Left ventricle myocardium inferior (tissue), 1 donor: ENCODE results near the gene CENPA. TPM values are rescaled to one million over a fixed set of nuclear protein-coding genes. Genes with fewer than 3 reads are reported as not detected.
A peak's percentile ranks its signal among the peaks of the same experiment; 100 is the strongest.

Experiments used
- DNase-seq: peaks from one replicate; pipeline ENCODE4 v3.0.0-alpha.2; 2020
- H3K27ac ChIP-seq: fragments of 200-600 bp; replicated peaks from 2 replicates; pipeline ENCODE4 v1.8.0; 2021
- H3K27me3 ChIP-seq: fragments of 200-600 bp; 2 replicates; pipeline ENCODE4 v1.8.0; 2021; ENCODE audit warnings: low read depth
- H3K36me3 ChIP-seq: fragments of 200-600 bp; 2 replicates; pipeline ENCODE4 v1.8.0; 2021
- H3K4me1 ChIP-seq: fragments of 200-600 bp; 2 replicates; pipeline ENCODE4 v1.8.0; 2021
- H3K4me3 ChIP-seq: fragments of 200-600 bp; 2 replicates; pipeline ENCODE4 v1.8.0; 2021; ENCODE audit warnings: mild to moderate bottlenecking, moderate library complexity
- H3K9me3 ChIP-seq: fragments of 200-600 bp; replicated peaks from 2 replicates; pipeline ENCODE4 v1.8.0; 2021
- intact Hi-C: fragments of 100-400 bp; cut with micrococcal nuclease; formaldehyde crosslinking; loops from one replicate; pipeline ENCODE4 v1.11.0; 2022
- total RNA-seq: library from RNA; stranded (reverse); fragmentation: NEBNext Ultra II Directional; extraction: Animal tissue kit (Norgen Biotek cat#: 25700); gene quantifications from one replicate; pipeline ENCODE4 v1.2.1, GENCODE V29; 2021
- TF ChIP-seq, protein P1 (sequence below): fragments of 200-600 bp; IDR thresholded peaks from 2 replicates; pipeline ENCODE4 v1.8.0; 2021; ENCODE audit warnings: antibody characterized with exemption, mild to moderate bottlenecking, borderline replicate concordance
- donor health status: DM: no; HTN: yes; CAD: no; lungs with severe emphysema.

CENPA gene
- total RNA-seq, 1 donor from 2014 or later = 2.5 TPM

DNA sequence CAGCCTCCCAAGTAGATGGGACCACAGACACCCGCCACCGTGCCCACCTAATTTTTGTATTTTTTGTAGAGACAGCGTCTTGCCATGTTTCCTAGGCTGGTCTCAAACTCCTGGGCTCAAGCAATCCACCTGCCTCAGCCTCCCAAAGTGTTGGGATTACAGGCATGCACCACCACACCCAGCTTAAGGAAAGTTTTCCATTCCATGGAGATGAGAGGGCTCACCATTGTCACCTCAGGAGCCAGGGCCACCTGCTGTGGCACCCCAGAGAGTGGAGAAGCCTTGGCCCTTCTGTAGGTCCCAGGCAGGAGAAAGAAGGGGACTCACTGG is 17.1 kb upstream of the CENPA start:
- Histone ChIP-seq H3K4me1 (peaks cover 98% of the 10 kb centered on the region), H3K27ac (peak overlapping the region; percentile 93), H3K4me3 (no peak overlapping the region), H3K36me3 (no peaks in the 10 kb centered on the region), H3K27me3 (no peaks in the 10 kb centered on the region), H3K9me3 (no peaks in the 10 kb centered on the region)
- no peak for DNase-seq
- TF ChIP-seq, protein P1, sequence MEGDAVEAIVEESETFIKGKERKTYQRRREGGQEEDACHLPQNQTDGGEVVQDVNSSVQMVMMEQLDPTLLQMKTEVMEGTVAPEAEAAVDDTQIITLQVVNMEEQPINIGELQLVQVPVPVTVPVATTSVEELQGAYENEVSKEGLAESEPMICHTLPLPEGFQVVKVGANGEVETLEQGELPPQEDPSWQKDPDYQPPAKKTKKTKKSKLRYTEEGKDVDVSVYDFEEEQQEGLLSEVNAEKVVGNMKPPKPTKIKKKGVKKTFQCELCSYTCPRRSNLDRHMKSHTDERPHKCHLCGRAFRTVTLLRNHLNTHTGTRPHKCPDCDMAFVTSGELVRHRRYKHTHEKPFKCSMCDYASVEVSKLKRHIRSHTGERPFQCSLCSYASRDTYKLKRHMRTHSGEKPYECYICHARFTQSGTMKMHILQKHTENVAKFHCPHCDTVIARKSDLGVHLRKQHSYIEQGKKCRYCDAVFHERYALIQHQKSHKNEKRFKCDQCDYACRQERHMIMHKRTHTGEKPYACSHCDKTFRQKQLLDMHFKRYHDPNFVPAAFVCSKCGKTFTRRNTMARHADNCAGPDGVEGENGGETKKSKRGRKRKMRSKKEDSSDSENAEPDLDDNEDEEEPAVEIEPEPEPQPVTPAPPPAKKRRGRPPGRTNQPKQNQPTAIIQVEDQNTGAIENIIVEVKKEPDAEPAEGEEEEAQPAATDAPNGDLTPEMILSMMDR = no peak
- intact Hi-C loops = no loop called here

DNA sequence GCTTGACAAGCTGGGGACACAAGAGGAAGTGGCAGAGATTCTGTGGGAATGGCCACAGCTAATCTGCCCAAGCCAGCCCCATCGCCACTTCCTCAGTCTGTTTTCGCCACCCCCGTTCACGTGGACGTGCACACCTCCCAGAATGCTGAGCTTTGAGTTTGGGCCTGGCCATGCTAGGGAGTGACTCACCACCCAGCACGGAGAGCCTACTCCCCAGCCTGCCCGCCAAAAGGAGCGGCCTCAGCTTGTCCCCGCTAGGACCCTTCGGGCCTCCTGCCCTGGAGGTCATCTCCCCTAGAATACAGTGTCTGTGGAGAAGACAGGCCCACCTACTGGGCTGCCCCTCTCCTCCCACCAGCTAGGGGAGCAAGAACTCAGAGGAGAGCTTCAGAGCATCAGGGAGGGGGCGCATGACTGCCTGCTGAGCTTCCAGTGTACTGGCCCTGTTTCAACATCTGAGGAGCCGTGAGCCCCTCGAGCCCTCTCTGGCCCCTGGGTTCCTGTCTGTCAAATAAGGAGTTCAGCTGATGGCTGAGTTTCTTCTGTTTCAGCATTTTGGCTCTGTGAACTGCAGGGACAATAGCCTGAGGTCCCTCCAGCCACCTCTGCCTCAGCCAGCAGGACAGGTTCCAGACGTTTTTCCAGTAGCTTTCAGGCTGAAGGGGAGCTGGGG is 16.6 kb upstream of the CENPA start:
- H3K27ac ChIP-seq = peak overlapping the region; percentile 93
- no peaks in the 10 kb centered on the region for H3K36me3 ChIP-seq
- H3K9me3 ChIP-seq = no peaks in the 10 kb centered on the region
- H3K4me1 ChIP-seq = peaks cover 100% of the 10 kb centered on the region
- TF ChIP-seq, protein P1 = no peak
- intact Hi-C loops = no loop called here
- DNase-seq = peak; percentile 66
- no peaks in the 10 kb centered on the region for H3K27me3 ChIP-seq
- H3K4me3 ChIP-seq = no peak overlapping the region

DNA sequence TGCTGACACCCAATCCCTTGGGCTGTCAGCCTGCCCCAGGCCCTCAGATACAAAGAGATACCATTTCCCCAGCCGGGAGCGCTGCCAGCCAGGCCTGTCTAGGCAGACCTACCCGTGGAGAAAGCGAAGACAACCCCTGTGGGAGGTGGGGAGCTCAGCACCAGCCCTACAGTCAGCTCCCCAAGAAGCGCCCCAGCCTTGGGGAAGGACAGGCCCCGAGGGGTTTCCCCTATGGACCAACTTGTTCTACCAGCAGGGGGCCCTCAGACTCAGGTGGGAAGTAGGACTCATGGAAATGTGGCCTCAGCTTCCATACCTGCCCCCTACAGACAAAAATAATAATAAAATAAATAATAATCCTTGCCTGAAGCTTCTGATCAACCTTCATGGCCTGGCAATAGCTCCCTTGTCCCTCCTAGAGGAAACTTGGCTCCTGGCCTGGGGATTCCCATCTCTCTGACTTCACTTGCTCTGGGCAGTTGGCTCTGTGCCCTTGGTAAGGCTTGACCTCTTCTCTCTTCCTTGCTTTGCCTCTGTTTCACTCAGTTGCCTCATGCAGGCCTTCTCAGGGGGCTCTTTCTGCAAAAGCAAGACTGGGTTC is 14.8 kb upstream of the CENPA start:
- TF ChIP-seq, protein P1 = peak; percentile 41
- Histone ChIP-seq H3K36me3 (peaks cover 16% of the 10 kb centered on the region), H3K4me3 (peak overlapping the region; percentile 25), H3K27ac (peak overlapping the region; percentile 93), H3K9me3 (no peaks in the 10 kb centered on the region), H3K4me1 (peaks cover 84% of the 10 kb centered on the region), H3K27me3 (no peaks in the 10 kb centered on the region)
- intact Hi-C loops = no loop called here
- DNase-seq = peak; percentile 82

DNA sequence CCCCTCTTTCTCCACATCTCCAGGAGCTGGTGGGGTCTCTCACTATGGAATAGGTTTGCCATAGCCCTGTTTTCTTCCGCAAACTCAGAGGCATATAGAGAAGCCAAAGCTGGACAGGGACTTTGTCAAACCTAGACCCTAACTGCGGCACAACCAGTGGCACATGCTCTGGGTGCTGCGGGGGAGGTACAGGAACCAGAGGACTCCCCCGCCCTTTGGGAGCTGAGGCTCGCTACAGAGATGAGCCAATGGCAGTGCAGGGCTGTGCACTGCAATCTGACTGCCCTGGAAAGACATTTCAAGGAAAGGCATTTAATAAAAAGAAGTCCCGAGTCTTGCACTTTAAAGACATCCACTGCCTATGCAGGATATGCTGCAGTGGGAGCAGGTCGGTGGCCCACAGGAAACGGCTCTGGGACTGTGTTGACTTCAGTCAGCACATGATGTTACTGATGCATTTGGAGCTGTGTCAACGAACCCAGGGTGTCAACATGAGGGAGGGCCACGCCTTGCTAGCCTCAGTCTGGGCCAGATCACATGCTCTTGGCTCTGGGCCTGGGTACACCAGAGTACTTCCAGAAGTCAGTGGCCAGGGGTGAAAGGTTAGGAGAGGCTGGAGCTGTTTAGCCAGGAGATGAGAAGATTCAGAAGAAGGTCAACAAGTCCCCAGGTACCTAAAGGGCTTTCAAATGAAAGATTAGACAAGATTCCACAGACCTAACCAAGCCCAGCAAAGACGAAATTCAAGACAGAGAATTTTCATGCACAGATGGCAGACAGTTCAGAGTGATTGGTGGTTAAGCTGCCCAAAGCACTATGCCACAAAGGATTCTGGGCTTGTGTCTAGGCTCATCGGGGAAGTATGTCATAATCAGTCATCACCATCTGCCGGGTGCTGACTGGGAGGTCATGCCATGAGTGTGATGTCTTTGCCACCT is 13.5 kb upstream of the CENPA start:
- TF ChIP-seq, protein P1 = no peak
- H3K36me3 ChIP-seq = peaks cover 29% of the 10 kb centered on the region
- peak; percentile 96 for DNase-seq
- no peaks in the 10 kb centered on the region for H3K9me3 ChIP-seq
- peak overlapping the region; percentile 93 for H3K27ac ChIP-seq
- peaks cover 72% of the 10 kb centered on the region for H3K4me1 ChIP-seq
- H3K4me3 ChIP-seq = peak overlapping the region; percentile 25
- no peaks in the 10 kb centered on the region for H3K27me3 ChIP-seq
- intact Hi-C loops = no loop called here

DNA sequence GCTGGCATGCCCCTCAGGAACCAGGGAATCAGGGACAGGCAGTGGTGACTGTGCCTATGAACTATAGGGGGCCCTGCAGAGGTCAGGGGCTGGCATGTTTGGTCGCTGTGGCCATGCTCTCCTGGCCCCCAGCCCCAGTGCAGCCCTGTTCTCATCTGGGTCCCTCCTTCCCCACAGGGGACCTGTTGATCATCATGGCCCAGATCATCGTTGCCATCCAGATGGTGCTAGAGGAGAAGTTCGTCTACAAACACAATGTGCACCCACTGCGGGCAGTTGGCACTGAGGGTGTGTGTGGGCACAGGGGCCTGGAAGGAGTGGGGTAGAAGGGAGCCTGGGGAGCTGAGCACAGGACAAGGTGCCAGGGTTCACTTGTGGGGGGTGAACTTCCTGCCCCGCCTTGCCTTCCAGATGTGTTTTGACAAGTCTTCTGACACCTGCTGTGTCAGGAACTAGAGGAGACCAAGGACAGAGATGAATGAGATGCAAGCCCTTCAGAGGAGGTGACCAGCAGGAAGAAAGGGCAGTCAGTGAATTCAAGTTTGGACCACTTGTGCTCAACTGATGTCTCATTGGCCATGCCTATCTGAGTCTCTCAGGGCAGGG is 9.6 kb upstream of the CENPA start:
- Histone ChIP-seq H3K4me3 (no peak overlapping the region), H3K4me1 (peaks cover 32% of the 10 kb centered on the region), H3K36me3 (peaks cover 68% of the 10 kb centered on the region), H3K27me3 (no peaks in the 10 kb centered on the region), H3K9me3 (no peaks in the 10 kb centered on the region), H3K27ac (no peak overlapping the region)
- TF ChIP-seq, protein P1 = no peak
- intact Hi-C loops = no loop called here
- DNase-seq = no peak
